ENCODE data around the gene SORBS1.

Gene SORBS1

DNA sequence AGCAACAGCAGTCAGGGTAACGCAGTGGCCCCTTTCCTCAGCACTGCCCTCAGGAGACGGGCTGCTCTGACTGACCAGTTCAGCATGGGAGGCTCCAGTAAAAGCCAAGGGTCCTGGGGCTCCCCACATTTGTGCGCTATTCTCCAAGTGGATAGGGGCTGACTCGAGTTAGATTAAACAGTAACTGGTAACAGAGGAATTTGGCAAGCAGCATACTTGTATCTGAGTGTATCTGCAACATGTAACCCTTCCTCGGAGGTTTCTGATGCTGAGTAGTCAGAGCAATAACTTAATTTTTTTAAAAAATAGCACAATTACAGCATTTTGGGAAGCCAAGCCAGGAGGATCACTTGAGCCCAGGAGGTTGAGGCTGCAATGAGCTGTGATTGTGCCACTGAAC is 22.8 kb downstream of the SORBS1 start:
- DNase-seq = no peak

DNA sequence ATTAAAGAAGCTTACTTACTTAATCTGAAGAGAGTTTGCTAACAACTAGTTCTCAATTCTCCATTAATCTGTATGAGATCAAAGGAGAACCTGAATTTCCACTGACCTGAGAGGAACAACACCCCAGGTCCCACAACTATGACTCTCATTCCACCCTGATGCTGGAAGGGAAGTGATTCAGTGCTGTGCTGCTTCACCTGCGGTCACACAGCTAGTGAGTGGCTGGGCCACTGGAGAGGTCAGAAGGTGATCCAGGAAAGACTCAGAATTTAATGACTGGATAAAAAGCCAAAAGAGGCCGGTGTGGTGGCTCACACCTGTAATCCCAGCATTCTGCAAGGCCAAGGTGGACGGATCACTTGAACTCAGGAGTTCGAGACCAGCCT is 23.6 kb downstream of the SORBS1 start:
- no peak for DNase-seq

- no peak for DNase-seq
Observed at GRCh38 chr10:95536894-95537541, 24.2 kb downstream of the SORBS1 start.

DNA sequence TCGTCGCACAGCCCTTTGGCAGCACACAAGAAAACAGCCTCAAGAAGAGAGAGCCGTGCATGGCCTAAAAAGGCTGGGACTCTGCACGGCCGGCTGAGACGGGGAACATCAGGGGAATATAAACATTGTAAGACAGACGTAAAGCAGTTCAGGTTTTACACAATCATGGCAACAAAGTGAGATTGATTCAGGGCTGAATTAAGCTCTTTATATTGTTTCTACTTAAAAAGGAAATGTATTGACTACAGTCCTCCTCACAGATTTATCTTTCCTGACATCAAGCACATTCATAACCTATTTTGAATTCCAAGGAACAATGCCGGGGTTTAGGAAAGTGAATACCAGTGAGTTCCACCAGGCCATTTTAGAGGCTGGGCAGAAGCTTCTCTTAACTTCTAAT is 25.2 kb downstream of the SORBS1 start:
- DNase-seq = no peak

GRCh38 chr10:95535526-95535925 is 25.6 kb downstream of the SORBS1 start:
- DNase-seq = no peak

GRCh38 chr10:95533590-95533989 is 27.6 kb downstream of the SORBS1 start:
- no peak for DNase-seq

DNA sequence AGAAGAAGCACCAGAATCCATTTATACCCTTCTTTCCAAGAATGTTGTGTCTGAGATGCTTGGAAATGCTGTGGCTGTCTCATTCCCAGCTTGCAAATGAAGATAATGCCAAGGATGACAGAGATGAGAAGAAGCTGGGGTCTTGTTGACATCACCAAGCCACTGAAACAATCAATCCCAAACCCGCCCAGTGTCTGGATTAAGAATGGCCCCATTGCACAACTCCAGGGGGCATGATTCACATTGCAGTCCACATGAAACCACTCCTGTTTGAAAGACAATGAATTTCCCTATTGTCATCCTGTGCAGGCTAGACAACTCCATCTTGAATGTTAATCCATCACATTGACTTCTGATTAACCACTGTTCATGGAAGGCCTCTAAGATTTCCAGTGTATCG is 28.6 kb downstream of the SORBS1 start:
- no peak for DNase-seq

DNA sequence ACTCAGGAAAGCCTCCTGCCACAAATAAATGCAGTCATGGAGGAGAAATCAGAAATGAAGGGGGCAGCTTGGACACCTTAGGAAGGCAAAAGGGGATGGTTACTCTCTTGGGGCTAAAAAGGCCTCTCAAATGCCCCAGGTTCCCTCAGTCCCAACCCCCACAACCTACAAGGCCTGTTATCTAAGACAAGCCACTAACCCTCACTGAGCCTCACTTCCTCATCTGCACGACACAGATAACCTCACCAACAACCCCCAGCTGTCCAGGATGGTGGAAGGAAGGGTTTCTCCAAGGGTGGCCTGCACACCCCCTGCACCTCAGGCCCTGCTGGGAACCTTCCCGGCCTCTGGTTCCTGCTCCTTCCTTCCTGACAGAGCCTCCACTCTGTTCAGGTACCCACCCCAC is 29.2 kb downstream of the SORBS1 start:
- DNase-seq = no peak

DNA sequence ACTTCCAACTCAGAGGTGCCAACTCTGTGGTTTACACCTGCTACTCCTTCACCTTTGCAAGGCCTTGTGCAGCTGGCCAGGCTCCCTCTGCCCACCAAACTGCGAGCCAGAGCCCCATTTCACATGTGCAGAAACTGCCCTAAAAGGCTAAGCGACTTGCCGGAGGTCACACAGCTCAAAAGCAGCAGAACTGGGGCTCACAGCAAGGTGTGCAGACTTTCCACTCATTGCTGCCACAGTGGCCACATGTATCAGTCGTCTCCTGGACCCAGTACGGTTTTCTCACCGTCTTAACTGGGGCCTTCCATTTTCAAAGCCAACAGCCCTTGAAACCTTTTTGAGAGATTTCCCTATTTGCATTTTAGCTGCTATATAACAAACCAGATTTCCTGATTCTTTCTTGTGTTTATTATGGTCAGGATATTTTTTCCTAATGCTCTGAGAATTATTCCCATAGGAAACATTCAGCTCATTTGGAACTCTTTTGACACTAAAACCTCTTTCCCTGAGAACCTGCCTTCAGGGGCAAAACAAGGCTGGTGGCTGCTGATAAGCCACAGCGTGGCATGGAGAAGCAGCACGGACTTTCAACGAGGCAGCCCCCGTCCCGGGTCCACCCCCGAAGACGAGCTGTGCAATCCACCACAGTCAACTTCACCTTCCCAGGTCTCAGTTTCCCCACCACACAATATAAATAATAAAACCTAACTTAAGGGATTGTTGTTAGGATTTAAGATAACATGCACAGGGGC is 29.9 kb downstream of the SORBS1 start:
- DNase-seq = no peak

- DNase-seq = peak; percentile 5
Observed at GRCh38 chr10:95530561-95530960, 30.6 kb downstream of the SORBS1 start.

- peak; percentile 45 for DNase-seq
Observed at GRCh38 chr10:95530029-95530428, 31.1 kb downstream of the SORBS1 start.

- DNase-seq = no peak
Observed at GRCh38 chr10:95526044-95526443, 35.1 kb downstream of the SORBS1 start.

- no peak for DNase-seq
Observed at GRCh38 chr10:95525033-95525418, 36.1 kb downstream of the SORBS1 start.

GRCh38 chr10:95524358-95525032 is 36.7 kb downstream of the SORBS1 start:
- DNase-seq = peak; percentile 59

DNA sequence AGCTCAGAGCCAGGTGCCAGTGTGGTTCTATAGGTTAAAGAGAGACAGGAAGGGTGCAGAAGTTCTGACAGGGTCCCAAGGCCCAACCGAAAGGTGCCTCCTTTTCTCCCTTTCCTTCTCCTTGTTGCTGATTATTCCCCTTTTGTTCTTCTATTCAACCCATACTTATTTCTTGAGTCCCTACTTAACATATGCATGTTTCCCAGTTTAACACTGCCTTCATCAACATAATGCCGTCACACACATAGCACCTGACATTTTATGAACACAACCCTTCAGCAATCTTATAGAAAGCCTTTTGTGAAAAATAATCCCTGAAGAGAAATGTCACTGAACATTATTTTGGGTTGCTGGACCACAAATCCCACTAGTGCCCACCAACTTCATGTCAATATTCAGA is 39.1 kb downstream of the SORBS1 start:
- DNase-seq = no peak

- no peak for DNase-seq
Observed at GRCh38 chr10:95520617-95521016, 40.6 kb downstream of the SORBS1 start.

DNA sequence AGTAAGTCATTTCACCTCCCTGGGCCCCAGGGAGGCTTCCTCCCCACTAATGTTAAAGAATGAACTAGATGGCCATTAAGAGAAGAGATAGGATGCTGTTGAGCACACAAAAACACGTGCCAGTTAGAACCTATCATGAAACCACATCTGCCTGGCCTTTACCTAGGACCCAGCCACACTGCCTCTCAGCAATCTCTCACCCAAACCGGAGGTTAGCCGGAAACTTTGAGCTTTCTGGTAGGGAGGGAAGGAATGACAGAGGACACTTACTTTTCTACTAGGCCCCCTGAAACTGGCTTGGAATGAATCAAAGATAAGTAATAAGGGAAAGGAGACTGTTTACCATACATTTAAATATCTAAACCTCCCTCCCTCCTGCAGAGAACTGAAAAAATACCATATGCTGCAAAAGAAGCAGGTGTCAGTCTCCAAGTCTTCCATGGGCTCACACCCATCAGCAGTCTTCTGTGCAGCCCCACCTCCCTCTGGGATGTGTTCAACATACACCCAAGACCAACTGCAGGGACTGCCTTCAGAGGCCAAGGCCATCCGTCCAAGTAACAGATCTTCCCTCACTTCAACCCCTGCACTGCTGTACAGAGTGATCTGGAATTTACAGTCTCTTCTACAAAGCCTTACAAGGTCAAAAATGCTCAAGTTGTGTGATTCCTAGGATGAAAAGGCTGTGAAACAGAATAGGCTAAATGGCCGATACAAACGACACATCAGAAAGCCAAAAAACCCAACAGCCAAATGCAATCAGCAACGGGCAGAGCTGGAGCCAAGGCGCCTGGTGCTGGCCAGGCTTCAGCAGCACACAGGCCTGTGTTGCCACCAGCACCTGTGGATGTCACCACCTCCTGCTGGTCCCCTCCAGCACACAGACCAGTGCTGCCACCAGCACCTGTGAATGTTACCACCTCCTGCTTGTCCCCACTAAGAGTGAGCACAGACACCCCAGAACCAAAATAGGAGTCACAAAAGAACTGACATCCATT is 42.4 kb downstream of the SORBS1 start:
- peak; percentile 20 for DNase-seq

DNA sequence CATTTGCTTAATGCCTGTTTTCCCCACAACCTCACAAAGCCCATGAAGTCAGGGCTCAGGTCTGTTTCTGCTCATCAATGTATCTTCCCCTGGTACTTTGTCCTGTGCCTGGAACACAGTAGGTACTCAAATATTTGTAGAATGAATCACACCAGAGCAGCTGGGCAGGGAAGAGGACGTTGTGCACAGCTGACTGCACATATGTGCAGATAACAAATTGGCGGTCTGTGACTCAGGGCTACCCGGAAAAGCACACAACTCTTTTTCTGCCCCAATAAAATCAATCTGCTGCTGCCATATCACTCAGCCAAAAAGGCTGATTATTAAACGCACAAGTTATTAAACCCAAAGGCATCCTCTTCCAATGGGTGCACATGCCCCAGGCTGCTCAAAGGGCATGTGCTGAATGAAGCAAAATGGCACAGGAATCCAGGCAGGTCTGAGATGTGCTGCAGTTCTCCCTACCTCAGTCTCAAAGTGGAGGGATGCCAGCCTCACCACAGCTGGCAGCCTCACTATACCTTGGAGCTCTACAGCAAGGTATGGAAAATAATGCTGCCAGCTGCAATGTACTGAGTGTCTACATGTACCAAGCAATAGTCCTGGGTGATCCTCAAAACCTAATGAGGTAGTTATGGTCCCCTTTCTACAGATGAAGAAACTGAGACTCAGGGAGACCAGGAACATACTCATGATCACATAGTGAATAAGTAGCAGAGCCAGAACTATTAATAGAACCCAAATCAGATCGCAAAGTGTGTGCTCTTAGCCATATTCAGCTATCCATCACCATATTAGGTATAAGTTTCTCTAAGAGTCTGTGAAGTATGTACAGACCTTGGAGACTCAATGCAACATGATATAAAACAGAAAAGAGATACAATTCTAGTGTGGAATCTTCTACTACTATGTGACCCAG is 43.4 kb downstream of the SORBS1 start:
- peak; percentile 72 for DNase-seq

GRCh38 chr10:95516774-95517373 is 44.3 kb downstream of the SORBS1 start:
- no peak for DNase-seq

GRCh38 chr10:95513941-95514392 is 47.2 kb downstream of the SORBS1 start:
- peak; percentile 23 for DNase-seq

DNA sequence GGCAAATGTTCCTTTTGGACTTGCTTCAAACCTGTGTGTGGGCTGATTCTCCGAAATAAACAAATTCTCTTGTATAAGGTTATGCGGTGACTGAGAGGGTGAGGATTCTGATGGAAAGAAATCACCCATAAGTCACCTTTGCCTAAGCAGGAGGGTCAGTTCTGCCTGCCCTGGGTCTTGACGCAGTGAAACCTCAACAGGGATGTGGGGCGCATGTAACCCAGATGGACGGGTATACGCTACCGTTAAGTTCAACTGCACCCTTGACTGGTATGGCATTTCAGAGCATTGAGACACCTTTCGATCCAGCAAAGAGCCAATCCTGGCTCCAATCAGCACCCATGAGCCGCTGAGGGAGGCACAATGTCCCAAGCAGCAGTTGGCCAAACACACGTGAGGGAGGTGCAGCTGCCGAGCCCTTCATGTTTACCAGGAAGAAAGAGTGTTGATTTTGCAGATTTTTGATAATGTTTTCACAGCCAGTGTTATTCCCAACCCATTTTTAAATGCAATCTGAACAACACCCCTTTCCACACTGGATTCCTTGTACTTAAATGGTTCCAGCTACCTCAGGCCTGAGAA is 48.1 kb downstream of the SORBS1 start:
- peak; percentile 10 for DNase-seq

Data from NCI-H69 (cell line).